ENCODE measurements around the gene EPN2.

The EPN2 gene

GRCh38 chr17:19301973-19302372 lies 64.8 kb downstream of the EPN2 start:
- DNase-seq (ENCODE audit: low read depth, low spot score) = no peak
- TF ChIP-seq CTCF (IDR thresholded peaks at IDR 0.05; ENCODE audit: insufficient read depth, low read length, missing control alignments) = no peak
- CTCF ChIA-PET = interaction anchor here (0.7 to 1.8 kb wide), 4 partner anchors 10 to 146 kb away, joined by 4 to 5 read pairs (median 4); no protein-coding TSS in a partner anchor
- no peak overlapping the region for H3K4me3 ChIP-seq (ENCODE audit: low read depth, low read length)
- POLR2A ChIA-PET = no interaction called here

DNA sequence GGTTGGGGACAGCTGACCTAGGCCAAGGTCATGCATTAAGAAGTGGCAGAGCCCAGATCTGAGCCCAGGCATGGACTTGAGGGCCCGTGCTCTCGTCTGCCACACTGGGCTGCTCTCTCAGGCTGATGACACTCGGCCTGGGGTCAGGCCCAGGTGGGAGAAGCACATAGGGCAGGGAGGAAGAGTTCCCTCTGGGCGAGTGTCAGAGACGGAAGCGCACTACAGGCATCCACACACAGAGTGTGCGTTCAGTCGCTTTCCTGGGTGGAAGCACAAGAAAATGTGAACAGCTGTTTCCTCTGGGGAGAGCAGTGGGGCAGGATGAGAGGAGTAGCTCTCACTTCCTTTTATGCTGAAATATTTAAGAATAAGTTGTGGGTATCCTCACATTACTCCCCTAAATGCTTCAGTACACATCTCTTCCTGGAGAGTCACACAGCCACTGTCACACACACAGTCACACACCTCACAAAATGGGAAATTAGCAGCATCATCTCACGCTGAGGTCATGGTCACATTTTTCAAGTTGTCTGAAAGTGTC lies 65.7 kb downstream of the EPN2 start:
- no peak for TF ChIP-seq CTCF (IDR thresholded peaks at IDR 0.05; ENCODE audit: insufficient read depth, low read length, missing control alignments)
- H3K4me3 ChIP-seq (ENCODE audit: low read depth, low read length) = no peak overlapping the region
- DNase-seq (ENCODE audit: low read depth, low spot score) = no peak
- ChIA-PET CTCF (interaction anchor here (1.5 to 1.8 kb wide), 2 partner anchors 9 to 145 kb away, joined by 4 to 5 read pairs; no protein-coding TSS in a partner anchor), POLR2A (no interaction called here)

GRCh38 chr17:19303367-19303776 lies 66.2 kb downstream of the EPN2 start:
- no peak overlapping the region for H3K4me3 ChIP-seq (ENCODE audit: low read depth, low read length)
- no peak for DNase-seq (ENCODE audit: low read depth, low spot score)
- ChIA-PET POLR2A (no interaction called here), CTCF (interaction anchor here (1.5 kb wide), 1 partner anchor 8 kb away, joined by 5 read pairs; no protein-coding TSS in a partner anchor)
- TF ChIP-seq CTCF (IDR thresholded peaks at IDR 0.05; ENCODE audit: insufficient read depth, low read length, missing control alignments) = no peak

DNA sequence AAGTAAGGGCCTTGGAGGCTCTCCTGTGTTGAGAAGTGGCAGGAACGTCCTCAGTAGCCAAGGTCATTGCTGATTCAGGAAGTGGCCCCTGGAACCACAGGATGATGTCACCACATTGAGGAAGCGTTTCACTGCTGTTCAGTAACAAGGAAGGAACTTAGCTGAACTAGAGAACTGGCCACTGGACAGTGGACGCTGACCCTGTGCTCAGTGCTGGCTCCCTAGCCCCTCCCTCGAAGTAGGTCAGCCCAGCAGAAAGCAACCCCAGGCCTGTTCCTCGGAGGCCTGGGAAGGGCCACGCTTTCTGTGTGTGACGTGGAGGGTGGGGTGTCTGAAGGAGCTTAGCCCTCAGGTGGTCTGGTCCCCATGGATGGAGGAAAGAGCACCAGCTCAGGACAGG lies 67.0 kb downstream of the EPN2 start:
- ChIA-PET POLR2A (no interaction called here), CTCF (interaction anchor here (0.8 to 1.0 kb wide), 2 partner anchors 25 to 34 kb away, joined by 3 read pairs; no protein-coding TSS in a partner anchor)
- no peak for TF ChIP-seq CTCF (IDR thresholded peaks at IDR 0.05; ENCODE audit: insufficient read depth, low read length, missing control alignments)
- H3K4me3 ChIP-seq (ENCODE audit: low read depth, low read length) = no peak overlapping the region
- DNase-seq (ENCODE audit: low read depth, low spot score) = no peak

- no peak overlapping the region for H3K4me3 ChIP-seq (ENCODE audit: low read depth, low read length)
- no peak for DNase-seq (ENCODE audit: low read depth, low spot score)
- no peak for TF ChIP-seq CTCF (IDR thresholded peaks at IDR 0.05; ENCODE audit: insufficient read depth, low read length, missing control alignments)
- ChIA-PET POLR2A (no interaction called here), CTCF (interaction anchor here (0.8 to 1.0 kb wide), 2 partner anchors 26 to 34 kb away, joined by 3 read pairs; no protein-coding TSS in a partner anchor)
These were observed 67.6 kb downstream of the EPN2 start for GRCh38 chr17:19304751-19305150.

DNA sequence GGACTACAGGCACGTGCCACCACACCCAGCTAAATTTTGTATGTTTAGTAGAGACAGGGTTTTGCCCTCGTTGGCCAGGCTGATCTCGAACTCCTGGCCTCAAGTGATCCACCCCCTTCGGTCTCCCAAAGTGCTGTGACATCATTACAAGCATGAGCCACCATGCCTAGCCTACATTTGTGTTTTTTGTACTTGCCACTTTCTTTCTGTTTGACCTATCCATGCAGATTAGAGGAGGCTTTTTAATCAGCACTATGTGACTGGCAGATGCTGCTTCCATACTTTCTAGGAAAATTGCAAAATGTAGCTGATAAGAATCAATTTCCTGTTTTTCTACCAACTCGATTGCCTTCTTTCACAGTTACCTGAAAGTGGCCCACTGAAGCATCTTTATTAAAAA lies 68.1 kb downstream of the EPN2 start:
- no peak for DNase-seq (ENCODE audit: low read depth, low spot score)
- H3K4me3 ChIP-seq (ENCODE audit: low read depth, low read length) = no peak overlapping the region
- no peak for TF ChIP-seq CTCF (IDR thresholded peaks at IDR 0.05; ENCODE audit: insufficient read depth, low read length, missing control alignments)
- ChIA-PET CTCF (interaction anchor here (1.1 kb wide), 1 partner anchor 19 kb away, joined by 3 read pairs; no protein-coding TSS in a partner anchor), POLR2A (no interaction called here)

Measured in AG04449 (cell line).